ENCODE measurements around the gene STK32B.
"Not testable (repeated sequence)": the region's sequence is repeated elsewhere in the genome, so short reads cannot be mapped to it uniquely, and the experiment has no call there.

Gene STK32B

DNA sequence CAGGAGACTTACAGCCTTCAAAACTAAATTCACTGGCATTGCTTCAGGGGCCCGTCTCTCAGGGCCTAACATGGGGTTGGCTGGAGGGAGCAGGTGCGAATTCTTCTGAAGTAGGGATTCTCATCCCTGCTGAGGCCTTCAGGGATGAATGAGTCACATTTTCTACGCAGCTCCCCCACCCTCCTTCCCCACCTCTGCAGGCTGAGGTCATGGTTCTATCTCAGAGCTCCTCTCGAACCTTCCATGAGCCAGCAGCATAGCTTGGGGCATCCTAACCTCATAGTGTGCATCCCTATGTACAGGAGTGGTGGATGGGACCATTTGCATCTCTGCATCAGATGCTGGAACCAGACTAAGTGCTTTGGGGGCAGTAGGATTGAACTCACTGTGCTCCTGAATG is 347.8 kb downstream of the STK32B start:
- DNase-seq (ENCODE audit: low read depth): no peak
- H3K4me3 ChIP-seq (ENCODE audit: low read depth, low read length): no peak overlapping the region

DNA sequence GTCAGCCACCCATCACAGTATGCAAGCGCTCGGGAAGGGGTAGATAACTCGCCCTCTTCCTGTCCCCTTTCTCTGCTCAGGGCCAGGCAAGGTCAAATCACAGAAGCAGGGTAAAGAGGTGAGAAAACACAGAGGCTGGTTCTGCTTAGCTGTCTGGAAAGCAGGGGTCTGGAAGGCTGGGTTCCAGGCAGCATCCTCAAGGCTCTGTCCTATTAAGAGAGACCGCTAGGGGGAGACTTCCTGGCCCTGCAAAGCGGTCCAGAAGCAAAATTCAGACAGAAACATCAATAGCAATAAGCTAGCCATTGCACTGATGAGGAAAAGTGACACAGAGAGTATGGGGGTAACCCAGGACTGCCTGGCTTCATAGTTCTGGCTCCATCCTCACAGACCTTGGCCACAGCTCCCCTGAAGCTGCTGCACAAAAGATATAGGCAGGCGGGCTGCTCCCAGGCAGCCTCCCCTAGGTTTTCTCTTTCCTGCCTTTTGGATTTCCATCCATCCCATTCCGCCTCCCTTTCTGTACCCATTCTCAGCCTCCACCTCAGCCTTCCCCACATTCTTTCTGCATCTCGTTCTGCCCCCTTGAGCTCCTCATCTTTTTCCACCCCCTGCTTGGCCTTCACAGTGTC is 348.6 kb downstream of the STK32B start:
- no peak for DNase-seq (ENCODE audit: low read depth)
- no peak overlapping the region for H3K4me3 ChIP-seq (ENCODE audit: low read depth, low read length)

- H3K4me3 ChIP-seq (ENCODE audit: low read depth, low read length): no peak overlapping the region
- no peak for DNase-seq (ENCODE audit: low read depth)
Measured at GRCh38 chr4:5403746-5404497, 352.6 kb downstream of the STK32B start.

- no peak for DNase-seq (ENCODE audit: low read depth)
- H3K4me3 ChIP-seq (ENCODE audit: low read depth, low read length): no peak overlapping the region
Measured at GRCh38 chr4:5409237-5409636, 358.0 kb downstream of the STK32B start.

DNA sequence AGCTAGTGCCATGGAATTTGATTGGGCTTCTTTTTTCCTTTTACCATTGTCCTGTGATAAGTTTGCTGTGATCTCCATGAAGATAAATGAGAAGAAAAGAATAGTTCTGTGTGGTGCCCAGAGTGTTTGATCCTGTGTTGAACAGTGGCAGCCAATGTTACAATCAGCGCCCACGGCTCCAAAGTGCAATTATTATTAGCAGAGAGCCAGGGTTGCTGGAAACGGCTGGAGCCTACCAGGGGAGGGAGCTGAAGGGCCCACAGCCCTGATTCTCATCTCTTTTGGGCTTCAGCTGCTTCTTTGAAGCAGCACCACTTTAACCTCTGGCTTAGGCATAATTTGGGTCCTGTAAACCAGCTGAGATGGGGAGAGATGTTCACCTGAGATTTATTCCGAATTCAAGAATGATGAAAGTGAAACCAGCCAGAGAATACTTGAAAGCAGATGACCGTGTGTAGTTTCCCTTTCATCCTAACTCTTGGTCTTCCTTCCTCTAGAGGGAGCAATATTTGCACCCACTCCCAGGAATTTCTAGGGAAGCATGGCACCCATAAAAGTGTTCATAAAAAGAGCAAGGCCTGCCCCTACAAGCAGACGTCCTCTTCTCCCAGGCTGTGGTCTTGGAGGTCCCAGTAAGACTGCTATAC is 358.8 kb downstream of the STK32B start:
- no peak overlapping the region for H3K4me3 ChIP-seq (ENCODE audit: low read depth, low read length)
- DNase-seq (ENCODE audit: low read depth): no peak

DNA sequence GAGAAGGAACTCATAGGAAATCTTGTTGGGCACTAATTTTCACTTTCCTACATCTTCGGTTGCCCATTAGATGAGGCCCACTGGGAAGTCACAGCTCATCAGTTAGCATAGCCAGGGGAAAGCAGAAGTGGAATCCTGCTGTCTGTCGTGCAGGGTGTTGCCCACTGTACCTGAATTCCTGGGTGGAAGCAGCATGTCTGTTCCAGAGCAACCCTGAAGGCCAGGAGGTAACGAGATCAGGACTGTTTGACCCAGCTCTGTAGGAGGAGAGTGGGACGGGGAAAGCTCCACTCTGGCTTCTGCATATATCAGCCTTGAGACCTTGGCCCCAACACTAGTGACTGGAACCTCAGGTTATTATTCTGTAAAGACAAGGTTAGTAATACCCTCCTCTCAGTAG is 361.0 kb downstream of the STK32B start:
- DNase-seq (ENCODE audit: low read depth): no peak
- H3K4me3 ChIP-seq (ENCODE audit: low read depth, low read length): no peak overlapping the region

DNA sequence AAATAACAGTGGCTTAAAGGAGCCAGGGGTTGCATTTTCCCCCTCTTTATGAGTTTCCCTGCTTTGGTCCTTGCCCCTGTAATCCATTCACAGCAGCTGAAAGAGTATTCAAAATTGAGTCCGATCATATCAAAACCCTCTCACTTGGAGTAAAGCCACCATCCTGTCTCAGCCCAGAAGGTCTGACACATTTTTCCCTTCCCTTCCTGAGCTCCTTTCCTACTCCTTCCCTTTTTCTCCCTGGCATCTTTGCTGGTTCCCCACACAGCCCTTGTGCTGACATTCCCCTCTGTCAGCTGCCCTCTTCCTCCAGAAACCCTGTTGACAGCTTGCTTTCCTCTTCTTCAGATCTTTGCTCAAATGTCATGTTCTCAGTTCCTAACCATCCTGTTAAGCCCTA is 361.5 kb downstream of the STK32B start:
- no peak overlapping the region for H3K4me3 ChIP-seq (ENCODE audit: low read depth, low read length)
- DNase-seq (ENCODE audit: low read depth): no peak

DNA sequence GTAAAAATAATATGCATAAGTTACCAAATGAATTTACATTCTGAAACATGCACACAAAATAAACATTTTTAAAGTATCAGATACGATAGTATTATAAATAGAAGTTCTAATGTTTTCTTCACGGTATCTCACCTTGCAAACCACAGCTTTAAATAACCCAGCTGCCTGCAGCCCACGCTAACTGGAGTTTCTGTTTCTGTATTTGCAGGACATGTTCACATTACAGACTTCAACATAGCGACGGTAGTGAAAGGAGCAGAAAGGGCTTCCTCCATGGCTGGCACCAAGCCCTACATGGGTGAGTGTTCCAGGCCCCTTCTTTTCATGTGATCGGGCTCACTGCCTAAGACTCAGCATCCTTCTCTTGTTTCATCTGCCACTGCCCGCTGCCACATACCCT is 365.4 kb downstream of the STK32B start:
- DNase-seq (ENCODE audit: low read depth): no peak

GRCh38 chr4:5420266-5420665 is 369.0 kb downstream of the STK32B start:
- no peak for DNase-seq (ENCODE audit: low read depth)
- H3K4me3 ChIP-seq (ENCODE audit: low read depth, low read length): no peak overlapping the region

More for the DNA sequence above, 365.4 kb downstream of the STK32B start:
- H3K4me3 ChIP-seq (ENCODE audit: low read depth, low read length): no peak overlapping the region

DNA sequence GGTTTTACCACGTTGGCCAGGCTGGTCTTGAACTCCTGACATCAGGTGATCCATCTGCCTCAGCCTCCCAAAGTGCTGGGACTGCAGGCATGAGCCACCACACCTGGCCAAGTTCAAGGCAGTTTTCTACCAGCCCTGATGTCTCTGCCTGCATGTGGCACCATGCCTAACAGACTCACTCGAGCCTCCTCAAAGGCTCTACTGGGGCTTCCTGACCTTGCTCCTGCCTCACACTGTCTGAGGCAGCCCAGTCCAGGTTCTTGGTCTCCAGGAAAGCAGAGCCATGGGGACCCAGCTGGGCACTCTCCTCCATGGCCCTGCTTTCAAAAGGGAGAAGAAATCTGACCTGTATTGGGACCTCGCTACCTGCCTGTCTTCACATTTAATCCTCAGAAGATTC is 370.1 kb downstream of the STK32B start:
- H3K4me3 ChIP-seq (ENCODE audit: low read depth, low read length): no peak overlapping the region
- DNase-seq (ENCODE audit: low read depth): no peak

DNA sequence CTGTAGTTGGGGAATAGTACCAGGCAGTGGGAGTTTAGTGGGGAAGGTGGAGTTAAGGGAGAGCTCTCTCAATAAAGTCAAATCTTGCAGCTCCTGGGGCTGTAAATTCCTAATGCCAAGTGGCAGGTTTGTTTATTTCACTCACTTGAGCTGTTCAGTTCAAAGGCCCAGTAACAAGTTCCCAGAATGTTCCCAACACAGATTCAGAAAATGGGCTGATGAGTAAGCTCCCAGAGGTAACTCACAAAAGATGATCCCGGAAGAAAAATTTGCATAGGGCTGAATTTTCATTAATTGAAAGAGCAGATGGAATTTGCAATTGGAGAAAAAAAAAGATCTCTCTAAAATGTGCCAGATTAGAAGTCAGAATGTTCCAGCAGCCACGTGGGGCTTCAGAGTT is 370.9 kb downstream of the STK32B start:
- H3K4me3 ChIP-seq (ENCODE audit: low read depth, low read length): no peak overlapping the region

GRCh38 chr4:5423670-5424069 is 372.4 kb downstream of the STK32B start:
- H3K4me3 ChIP-seq (ENCODE audit: low read depth, low read length): no peak overlapping the region
- DNase-seq (ENCODE audit: low read depth): no peak

More for the DNA sequence above, 370.9 kb downstream of the STK32B start:
- no peak for DNase-seq (ENCODE audit: low read depth)

- H3K4me3 ChIP-seq (ENCODE audit: low read depth, low read length): no peak overlapping the region
- DNase-seq (ENCODE audit: low read depth): no peak
Measured at GRCh38 chr4:5424211-5424610, 372.9 kb downstream of the STK32B start.

DNA sequence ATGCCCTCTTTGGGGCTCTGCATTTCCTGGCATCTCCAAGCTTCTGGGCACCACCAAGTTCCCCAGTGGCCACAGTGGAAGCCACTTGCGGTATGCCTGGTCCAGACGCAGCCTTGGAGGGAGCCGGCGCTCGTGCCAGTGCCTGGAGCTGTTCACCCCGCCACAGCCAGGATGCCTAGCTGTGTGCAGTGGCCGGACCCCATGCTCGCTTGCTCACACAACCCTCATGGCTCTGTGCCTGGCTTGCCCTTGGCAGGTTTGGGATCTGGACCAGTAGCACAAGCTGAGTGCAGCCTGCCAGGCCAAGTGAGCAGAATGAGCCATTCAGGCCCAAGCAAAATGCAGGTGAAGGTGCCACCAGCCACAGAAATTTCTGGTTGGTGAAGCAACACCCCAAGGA is 373.6 kb downstream of the STK32B start:
- no peak for DNase-seq (ENCODE audit: low read depth)
- H3K4me3 ChIP-seq (ENCODE audit: low read depth, low read length): no peak overlapping the region

DNA sequence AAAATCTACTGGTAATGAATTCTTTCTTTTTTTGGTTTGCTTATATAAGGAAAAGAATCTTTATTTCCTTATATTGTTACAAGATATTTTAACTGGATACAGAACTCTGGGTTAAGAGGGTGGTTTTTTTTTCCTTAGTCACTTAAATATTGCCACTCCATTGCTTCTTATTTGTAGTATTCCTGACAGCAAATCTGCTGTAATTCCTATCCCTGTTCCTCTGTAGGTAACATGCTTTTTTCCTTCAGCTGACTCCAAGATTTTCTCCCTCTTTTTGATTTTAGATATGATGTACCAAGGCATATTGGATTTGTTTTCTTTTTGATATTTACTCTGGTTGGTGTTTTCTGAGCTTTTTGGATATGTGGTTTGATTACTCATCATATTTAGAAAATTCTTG is 378.5 kb downstream of the STK32B start:
- no peak overlapping the region for H3K4me3 ChIP-seq (ENCODE audit: low read depth, low read length)
- no peak for DNase-seq (ENCODE audit: low read depth)

DNA sequence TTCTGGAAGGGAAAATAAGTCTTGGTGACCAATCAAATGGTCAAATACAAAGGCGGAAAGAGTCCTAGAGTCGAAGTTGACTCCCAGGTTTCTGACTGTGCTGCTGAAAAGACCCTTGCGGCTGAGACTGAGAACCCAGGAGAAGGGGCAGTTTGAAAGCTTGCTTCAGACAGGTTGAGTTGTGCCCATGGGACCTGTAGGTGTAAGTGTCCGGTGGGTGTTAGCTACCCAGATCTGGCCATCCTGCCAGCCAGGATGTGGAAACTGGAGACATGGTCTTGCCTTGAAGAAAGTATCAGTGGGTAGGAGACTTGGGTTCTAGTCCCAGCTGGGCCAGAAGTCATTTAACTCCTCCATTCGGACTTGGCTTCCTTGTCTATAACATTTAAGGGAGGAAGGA is 381.9 kb downstream of the STK32B start:
- DNase-seq (ENCODE audit: low read depth): no peak

DNA sequence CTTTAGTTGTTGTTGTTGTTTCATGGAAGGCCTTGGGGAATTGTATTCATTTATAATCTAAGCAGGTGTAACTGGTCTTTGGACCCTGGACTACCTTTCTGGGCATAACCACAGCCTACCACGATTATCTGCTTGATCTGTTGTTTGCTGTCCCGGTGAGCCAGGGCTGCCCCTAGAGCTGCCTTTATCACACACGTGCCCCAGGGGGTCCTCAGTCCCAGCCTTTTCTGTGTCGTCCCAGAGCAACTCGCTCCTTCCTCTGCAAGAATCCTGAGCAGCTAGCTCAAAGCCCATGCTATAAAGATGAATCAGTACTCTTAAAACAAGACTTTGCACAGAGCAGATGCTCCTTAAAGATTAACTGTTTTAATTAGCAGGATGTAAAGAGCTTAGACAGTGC is 383.9 kb downstream of the STK32B start:
- no peak overlapping the region for H3K4me3 ChIP-seq (ENCODE audit: low read depth, low read length)
- DNase-seq (ENCODE audit: low read depth): no peak

More for the DNA sequence above, 381.9 kb downstream of the STK32B start:
- H3K4me3 ChIP-seq (ENCODE audit: low read depth, low read length): no peak overlapping the region

DNA sequence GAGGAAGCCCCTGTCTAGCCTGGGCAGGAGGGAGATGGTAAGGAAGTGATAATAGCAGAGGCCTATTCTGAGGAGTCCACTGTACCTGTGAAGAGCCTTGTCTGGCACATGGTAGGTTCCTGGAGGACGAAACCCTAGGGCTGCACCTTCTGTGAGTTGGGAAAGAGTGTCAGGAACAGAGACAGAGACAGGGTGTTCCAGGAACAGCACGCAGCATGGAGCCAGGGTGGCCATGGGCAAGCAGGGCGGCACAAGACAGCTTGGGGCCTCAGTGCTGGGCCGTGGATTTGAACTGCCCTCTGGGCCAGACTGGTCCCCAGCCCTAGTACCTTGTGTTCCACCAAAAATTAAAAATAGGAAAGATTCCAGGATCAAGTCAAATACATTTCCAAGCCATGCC is 384.5 kb downstream of the STK32B start:
- no peak overlapping the region for H3K4me3 ChIP-seq (ENCODE audit: low read depth, low read length)
- DNase-seq (ENCODE audit: low read depth): no peak

GRCh38 chr4:5443976-5444802 is 392.9 kb downstream of the STK32B start:
- not testable (repeated sequence) for DNase-seq (ENCODE audit: low read depth)

GRCh38 chr4:5444918-5445517 is 393.7 kb downstream of the STK32B start:
- no peak overlapping the region for H3K4me3 ChIP-seq (ENCODE audit: low read depth, low read length)
- no peak for DNase-seq (ENCODE audit: low read depth)

More at GRCh38 chr4:5443976-5444802, 392.9 kb downstream of the STK32B start:
- not testable (repeated sequence) for H3K4me3 ChIP-seq (ENCODE audit: low read depth, low read length)

Data from skeletal muscle cell (primary cell).